Measurements from ENCODE around the gene RNU1-2. TPM values are rescaled to one million over a fixed set of nuclear protein-coding genes. Genes with fewer than 3 reads are reported as not detected.
"Not testable (repeated sequence)": the region's sequence is repeated elsewhere in the genome, so short reads cannot be mapped to it uniquely, and the experiment has no call there.

The RNU1-2 gene
- total RNA-seq, 3 donors from 2014 or later: 2,195 to 6,222 (median 2,378) TPM

DNA sequence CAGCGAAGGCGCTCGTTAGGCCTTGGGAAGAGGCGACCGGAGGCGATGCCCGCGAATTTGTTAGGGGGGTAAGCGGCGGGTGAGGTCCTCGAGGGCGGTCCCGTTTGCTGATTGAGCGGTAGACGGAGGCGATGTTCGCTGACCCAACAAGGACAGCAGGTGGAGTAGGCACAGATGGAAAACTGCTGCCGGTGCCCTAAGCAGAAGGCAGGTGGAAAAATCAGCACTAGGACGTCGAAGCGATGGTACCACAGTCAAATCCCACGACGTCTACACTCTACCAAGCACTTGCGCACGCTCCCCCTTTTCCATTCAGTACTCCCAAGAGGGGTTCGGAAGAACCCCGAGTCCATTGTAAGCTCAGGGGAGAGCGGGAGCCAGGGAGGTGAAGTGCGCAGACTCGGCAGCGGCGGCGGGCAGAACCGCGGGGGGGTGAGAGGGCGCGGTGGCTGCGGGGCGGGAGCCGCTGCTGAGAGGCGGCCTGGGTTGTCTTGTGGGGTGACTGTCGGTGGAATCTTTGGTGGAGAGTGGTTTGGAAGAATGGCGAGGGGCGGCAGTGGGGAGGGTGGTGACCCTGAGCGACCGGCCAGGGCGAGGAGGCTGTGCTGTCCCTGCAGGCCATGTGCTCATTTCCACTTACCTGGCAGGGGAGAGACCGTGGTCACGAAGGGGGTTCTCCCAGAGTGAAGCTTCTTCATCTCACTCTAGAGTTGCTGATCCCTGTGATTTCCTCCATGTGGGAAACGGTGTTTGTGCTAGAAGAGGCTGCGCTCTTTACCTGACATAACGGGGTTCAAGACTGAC lies 22.5 kb upstream of the RNU1-2 start:
- DNase-seq: peak; percentile 68 to 88 (median 87)
- intact Hi-C loops (cut with DNase I, micrococcal nuclease); H3K4me3 ChIP-seq; H3K36me3 ChIP-seq (ENCODE audit: low read depth); H3K4me1 ChIP-seq (ENCODE audit: low read depth); H3K9me3 ChIP-seq: not testable (repeated sequence)
- ATAC-seq: peak; percentile 74

DNA sequence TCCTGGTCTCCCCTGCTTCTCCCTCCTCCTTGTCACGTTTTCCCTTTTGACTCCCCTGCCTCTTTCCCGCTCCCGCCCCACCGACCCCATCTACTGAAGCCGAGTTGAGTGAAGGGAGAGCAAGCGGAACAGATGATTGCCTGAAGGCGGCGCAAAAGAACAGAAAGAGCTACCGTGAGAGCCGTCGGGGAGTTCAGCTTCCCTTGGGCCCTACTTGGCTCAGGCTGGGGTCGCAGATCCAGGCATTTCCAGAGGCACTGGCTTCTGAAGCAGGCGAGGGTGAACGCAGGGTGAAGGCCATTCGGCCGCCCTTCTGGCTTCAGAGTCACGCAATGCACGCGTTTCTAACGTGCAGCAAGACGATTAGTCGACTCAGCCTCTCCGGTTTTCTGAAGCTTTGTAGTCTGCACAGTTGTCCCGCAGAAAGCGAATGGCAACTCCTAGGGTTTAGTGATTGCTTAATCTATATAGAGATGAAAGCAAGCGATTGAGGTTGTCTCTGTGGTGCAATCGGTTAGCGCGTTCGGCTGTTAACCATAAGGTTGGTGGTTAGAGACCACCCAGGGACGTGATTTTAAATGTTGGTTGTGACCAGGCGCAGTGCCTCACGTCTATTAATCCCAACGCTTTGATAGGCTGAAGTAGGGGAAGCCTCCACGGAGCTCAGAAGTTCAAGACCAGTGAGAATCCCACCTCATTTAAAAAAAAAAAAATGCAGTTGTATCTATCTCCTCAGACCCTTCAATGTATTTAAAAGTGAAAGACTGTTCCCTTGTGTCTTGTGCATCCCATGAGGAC lies 20.6 kb upstream of the RNU1-2 start:
- H3K4me3 ChIP-seq; H3K4me1 ChIP-seq (ENCODE audit: low read depth); H3K9me3 ChIP-seq; H3K36me3 ChIP-seq (ENCODE audit: low read depth); DNase-seq; intact Hi-C loops (cut with DNase I, micrococcal nuclease); ATAC-seq: not testable (repeated sequence)

DNA sequence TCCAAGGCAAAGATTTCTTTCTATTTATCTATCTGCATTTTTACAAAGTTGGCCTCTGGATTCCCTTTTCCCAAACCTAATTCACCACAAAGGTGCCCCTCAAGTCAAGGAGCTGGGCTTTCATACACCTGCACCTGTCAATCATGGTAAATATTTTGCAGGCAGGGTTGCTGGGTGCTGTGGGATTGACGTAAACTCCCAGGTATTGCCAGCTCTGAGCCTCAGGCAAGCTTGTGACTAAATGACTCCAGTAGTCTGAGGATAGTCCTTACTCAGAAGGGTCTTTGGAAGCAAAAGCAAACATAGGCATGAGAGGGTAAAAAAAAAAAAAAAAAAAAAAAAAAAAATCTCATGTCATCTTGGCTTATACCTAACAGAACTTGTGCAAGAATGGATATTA lies 14.0 kb upstream of the RNU1-2 start:
- H3K36me3 ChIP-seq (ENCODE audit: low read depth); ATAC-seq; DNase-seq; intact Hi-C loops (cut with DNase I, micrococcal nuclease); H3K4me3 ChIP-seq; H3K9me3 ChIP-seq; H3K4me1 ChIP-seq (ENCODE audit: low read depth): not testable (repeated sequence)

DNA sequence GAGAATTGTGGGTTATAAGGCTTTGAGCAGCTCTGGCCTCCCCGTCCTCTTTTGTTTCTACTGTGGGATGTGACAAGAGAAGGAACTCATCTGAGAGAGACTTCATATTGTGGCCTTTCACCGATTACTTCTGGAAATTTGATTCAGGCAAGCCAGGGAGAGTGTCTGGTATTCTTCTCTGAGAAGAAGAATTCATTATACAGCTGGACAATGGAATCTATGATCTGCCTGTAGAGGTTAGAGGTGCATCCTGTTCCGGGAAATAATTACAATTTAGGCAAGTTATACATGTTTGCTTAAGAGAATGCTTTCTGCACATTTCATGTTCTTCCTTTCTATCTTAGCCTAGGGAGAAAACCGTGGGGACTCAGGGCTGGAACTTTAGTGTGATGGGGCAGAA lies 12.8 kb upstream of the RNU1-2 start:
- no peak for DNase-seq
- no peak for ATAC-seq
- no peaks in the 10 kb centered on the region for H3K36me3 ChIP-seq (ENCODE audit: low read depth)
- intact Hi-C loops (cut with DNase I, micrococcal nuclease): no loop called here
- H3K9me3 ChIP-seq: no peaks in the 10 kb centered on the region
- TF ChIP-seq, protein P1, sequence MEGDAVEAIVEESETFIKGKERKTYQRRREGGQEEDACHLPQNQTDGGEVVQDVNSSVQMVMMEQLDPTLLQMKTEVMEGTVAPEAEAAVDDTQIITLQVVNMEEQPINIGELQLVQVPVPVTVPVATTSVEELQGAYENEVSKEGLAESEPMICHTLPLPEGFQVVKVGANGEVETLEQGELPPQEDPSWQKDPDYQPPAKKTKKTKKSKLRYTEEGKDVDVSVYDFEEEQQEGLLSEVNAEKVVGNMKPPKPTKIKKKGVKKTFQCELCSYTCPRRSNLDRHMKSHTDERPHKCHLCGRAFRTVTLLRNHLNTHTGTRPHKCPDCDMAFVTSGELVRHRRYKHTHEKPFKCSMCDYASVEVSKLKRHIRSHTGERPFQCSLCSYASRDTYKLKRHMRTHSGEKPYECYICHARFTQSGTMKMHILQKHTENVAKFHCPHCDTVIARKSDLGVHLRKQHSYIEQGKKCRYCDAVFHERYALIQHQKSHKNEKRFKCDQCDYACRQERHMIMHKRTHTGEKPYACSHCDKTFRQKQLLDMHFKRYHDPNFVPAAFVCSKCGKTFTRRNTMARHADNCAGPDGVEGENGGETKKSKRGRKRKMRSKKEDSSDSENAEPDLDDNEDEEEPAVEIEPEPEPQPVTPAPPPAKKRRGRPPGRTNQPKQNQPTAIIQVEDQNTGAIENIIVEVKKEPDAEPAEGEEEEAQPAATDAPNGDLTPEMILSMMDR (IDR thresholded peaks at IDR 0.05): no peak
- H3K4me3 ChIP-seq: no peak overlapping the region
- H3K4me1 ChIP-seq (ENCODE audit: low read depth): no peaks in the 10 kb centered on the region

DNA sequence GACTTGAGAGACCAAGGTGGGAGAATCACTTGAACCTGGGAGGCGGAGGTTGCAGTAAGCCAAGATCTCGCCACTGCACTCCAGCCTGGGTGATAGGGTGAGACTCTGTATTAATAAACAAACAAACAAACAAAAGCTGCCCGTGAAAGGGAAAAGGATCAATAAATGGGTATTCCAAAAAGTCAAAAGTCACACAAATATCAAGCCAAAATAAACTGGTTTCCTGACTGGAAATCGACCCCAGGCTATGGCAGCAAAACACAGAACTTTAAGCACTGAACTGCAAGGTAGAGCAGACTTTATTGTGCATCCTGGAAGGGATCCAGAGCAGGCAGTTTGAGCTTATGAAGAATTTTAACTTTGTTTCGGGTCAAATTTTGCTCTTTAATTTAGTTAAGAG lies 11.3 kb upstream of the RNU1-2 start:
- H3K9me3 ChIP-seq; intact Hi-C loops (cut with DNase I, micrococcal nuclease); H3K4me1 ChIP-seq (ENCODE audit: low read depth); ATAC-seq; H3K36me3 ChIP-seq (ENCODE audit: low read depth); DNase-seq; H3K4me3 ChIP-seq: not testable (repeated sequence)

DNA sequence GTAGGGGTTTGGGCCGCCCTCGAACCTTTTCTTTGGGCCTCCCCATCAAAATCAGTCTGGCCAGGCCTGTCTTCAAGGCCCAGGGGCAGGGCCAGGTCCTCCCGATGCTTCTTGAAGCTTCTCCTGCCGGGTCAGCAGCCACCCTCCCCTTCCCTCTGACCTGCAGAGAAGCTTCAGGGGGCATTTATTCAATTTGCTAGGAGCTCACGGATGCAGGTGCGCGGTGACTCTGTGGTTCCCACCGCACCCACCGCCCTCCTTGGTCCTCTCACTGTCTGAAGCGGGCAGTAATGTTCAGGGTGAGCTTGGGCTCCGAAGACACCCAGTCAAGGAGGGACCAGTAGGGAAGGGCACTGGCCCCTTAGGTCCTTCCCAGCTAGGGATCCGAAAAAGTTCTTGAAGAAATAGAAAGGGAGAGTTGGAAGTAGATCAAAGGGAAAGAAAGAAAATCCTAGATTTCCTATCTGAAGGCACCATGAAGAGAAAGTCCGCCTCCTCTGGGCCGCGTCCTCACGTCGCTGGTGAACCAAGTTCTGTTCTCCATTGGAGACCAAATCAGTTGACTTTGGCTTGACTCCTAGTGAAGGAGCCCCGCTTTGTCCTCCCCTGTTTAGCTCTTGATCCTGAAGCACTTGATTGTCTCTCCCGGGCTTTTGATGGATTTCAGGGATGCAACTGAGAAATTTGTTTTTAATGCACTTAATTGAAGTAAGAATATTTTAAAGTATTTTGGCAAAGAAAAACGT lies 8.7 kb upstream of the RNU1-2 start:
- Histone ChIP-seq H3K9me3 (no peaks in the 10 kb centered on the region), H3K36me3 (ENCODE audit: low read depth) (no peaks in the 10 kb centered on the region), H3K4me3 (no peak overlapping the region), H3K4me1 (ENCODE audit: low read depth) (peaks cover 3% of the 10 kb centered on the region)
- ATAC-seq (no peak), DNase-seq (no peak)
- intact Hi-C loops (cut with DNase I, micrococcal nuclease): no loop called here
- TF ChIP-seq, protein P1 (IDR thresholded peaks at IDR 0.05): no peak

DNA sequence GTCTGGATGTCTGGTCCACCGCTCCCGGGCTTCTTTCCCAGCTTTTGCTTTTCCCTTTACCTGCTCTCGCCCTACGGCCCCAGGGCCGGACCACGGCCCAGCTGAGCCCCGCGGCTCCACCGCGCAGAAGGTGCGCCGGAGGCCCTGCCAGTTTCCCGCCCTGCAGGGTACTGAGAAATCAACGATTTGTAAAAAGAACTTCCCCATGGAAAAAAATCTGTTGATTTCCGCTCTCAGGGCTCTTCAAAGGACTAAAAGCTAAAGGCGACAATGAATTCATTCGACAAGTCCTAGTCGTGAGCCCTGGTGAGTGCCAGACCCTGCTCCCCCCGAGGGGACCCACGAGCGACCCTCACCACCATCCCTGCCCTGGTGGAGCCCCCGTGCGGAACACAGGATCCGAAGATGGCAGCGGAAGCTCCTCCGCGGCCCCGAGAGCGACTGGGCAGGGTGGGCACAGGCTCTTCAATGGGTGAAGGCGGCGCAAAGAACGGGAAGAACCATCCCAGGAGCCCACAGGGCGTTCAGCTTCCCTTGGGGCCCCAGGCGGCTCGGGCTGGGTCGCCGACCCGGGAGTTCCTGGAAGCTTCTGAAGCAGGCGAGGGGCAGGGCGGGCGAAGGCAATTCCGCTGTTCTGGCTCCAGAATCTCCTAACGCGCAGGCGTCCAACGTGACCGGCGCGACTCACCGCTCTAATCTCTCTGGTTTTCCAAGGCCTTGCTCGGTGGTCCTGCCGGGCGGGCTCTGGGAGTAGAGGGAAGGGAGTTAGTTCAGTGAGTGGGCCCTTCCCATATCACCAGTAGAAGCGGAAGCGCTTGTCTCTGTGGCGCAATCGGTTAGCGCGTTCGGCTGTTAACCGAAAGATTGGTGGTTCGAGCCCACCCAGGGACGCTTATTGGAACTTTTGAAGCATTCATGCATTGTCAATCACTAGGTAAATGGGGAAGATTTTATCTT lies 6.6 kb upstream of the RNU1-2 start:
- TF ChIP-seq, protein P1 (IDR thresholded peaks at IDR 0.05): no peak
- peak; percentile 91 for ATAC-seq
- intact Hi-C loops (cut with DNase I, micrococcal nuclease): no loop called here
- Histone ChIP-seq H3K36me3 (ENCODE audit: low read depth) (no peaks in the 10 kb centered on the region), H3K4me3 (peak overlapping the region; percentile 39), H3K9me3 (no peaks in the 10 kb centered on the region), H3K4me1 (ENCODE audit: low read depth) (peaks cover 3% of the 10 kb centered on the region)
- peak; percentile 81 to 89 (median 82) for DNase-seq

DNA sequence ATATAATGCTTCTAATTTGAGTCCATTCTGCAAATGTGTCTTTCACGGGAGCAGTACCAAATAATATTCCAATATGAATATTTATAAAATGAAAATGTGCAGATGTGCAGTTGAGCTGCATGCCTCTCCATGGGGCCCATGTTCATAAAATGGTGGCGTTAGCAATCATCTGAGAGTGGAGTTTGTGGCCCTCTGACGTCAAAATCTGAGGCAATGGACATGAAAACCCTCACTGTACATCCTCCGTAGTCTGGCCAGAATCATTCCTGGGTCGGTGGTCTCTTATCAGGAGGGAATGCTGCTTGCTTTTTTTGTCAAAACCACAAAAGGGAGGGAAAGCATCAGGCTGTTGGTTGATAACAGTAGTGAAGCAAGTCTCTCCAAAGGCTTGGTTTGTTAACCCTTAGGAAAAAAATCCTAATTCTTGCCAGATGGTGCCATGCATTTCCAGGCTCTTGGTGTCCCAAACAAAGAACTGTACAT lies 5.2 kb upstream of the RNU1-2 start:
- DNase-seq; H3K4me1 ChIP-seq (ENCODE audit: low read depth); ATAC-seq; H3K4me3 ChIP-seq; H3K36me3 ChIP-seq (ENCODE audit: low read depth); intact Hi-C loops (cut with DNase I, micrococcal nuclease); H3K9me3 ChIP-seq: not testable (repeated sequence)

DNA sequence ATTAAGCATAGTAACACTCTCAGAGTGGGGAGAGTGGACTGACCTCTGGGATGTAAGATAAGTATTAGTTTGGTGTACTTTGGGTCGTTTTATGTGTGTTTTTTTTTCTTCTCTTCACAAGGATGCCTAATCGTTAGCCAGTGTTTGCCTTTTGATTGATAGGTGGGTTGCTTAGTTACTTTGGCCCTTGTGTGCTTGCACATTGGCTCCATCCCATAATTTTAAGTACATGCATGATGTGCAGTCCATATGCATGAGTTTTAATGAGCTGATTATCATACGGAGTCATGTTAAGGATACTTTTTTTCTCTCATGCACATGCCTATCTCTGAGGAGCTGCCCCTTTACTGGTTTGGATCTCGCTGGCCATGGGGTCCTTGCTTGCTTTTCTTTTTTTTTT lies 4.7 kb upstream of the RNU1-2 start:
- DNase-seq; intact Hi-C loops (cut with DNase I, micrococcal nuclease); H3K4me1 ChIP-seq (ENCODE audit: low read depth); H3K9me3 ChIP-seq; H3K36me3 ChIP-seq (ENCODE audit: low read depth); ATAC-seq; H3K4me3 ChIP-seq: not testable (repeated sequence)
